Glutamatergic neuron (in vitro differentiated cells): ENCODE data around the gene NDUFS8. TPM values are rescaled to one million over a fixed set of nuclear protein-coding genes. Genes with fewer than 3 reads are reported as not detected.
"Not testable (repeated sequence)": the region's sequence is repeated elsewhere in the genome, so short reads cannot be mapped to it uniquely, and the experiment has no call there.

Experiments used
- DNase-seq: peaks from one replicate; pipeline ENCODE4 v3.0.0; 2022
- H3K27ac Mint-ChIP-seq: one replicate; pipeline ENCODE4 v1.8.0; 2020; ENCODE audit warnings: mild to moderate bottlenecking, mixed read lengths, inconsistent platforms; ENCODE audit not compliant: unreplicated experiment
- H3K27me3 Mint-ChIP-seq: one replicate; pipeline ENCODE4 v1.8.0; 2020; ENCODE audit warnings: mild to moderate bottlenecking, moderate library complexity, mixed read lengths, inconsistent platforms; ENCODE audit not compliant: unreplicated experiment
- H3K36me3 Mint-ChIP-seq: one replicate; pipeline ENCODE4 v1.8.0; 2020; ENCODE audit warnings: mild to moderate bottlenecking, mixed read lengths, inconsistent platforms; ENCODE audit not compliant: unreplicated experiment
- H3K4me1 Mint-ChIP-seq: one replicate; pipeline ENCODE4 v1.8.0; 2020; ENCODE audit warnings: mild to moderate bottlenecking, low read depth, mixed read lengths, inconsistent platforms; ENCODE audit not compliant: unreplicated experiment
- H3K4me3 Mint-ChIP-seq: one replicate; pipeline ENCODE4 v1.8.0; 2020; ENCODE audit warnings: mild to moderate bottlenecking, mixed read lengths, inconsistent platforms; ENCODE audit not compliant: unreplicated experiment
- H3K9me3 Mint-ChIP-seq: one replicate; pipeline ENCODE4 v1.8.0; 2020; ENCODE audit warnings: mild to moderate bottlenecking, moderate library complexity, mixed read lengths, inconsistent platforms; ENCODE audit not compliant: unreplicated experiment
- long read RNA-seq: library from polyadenylated mRNA; unstranded; transcript quantifications from one replicate; pipeline ENCODE4 v2.0.0, GENCODE V29; 2020; ENCODE audit not compliant: unreplicated experiment
- total RNA-seq: library from RNA; stranded (reverse); fragmentation: NEBNext Ultra II Directional; extraction: Animal tissue kit (Norgen Biotek cat#: 25700); gene quantifications from one replicate; pipeline ENCODE4 v1.2.1, GENCODE V29; 2021; ENCODE audit not compliant: unreplicated experiment
- TF ChIP-seq, protein P1 (sequence below): fragments of 200-600 bp; sonication (generic); IDR thresholded peaks from one replicate; pipeline ENCODE4 v1.5.0; 2021; ENCODE audit not compliant: partially characterized antibody, unreplicated experiment

NDUFS8 gene
- 136 TPM for total RNA-seq
- long read RNA-seq, transcript NDUFS8-201 (7 exons, 791 nt) = major isoform, 127 of 164 reads
- long read RNA-seq, partial matches to known transcripts = 14 of 164 reads
- long read RNA-seq, other reads (novel, unspliced or antisense) = 16 of 164 reads

DNA sequence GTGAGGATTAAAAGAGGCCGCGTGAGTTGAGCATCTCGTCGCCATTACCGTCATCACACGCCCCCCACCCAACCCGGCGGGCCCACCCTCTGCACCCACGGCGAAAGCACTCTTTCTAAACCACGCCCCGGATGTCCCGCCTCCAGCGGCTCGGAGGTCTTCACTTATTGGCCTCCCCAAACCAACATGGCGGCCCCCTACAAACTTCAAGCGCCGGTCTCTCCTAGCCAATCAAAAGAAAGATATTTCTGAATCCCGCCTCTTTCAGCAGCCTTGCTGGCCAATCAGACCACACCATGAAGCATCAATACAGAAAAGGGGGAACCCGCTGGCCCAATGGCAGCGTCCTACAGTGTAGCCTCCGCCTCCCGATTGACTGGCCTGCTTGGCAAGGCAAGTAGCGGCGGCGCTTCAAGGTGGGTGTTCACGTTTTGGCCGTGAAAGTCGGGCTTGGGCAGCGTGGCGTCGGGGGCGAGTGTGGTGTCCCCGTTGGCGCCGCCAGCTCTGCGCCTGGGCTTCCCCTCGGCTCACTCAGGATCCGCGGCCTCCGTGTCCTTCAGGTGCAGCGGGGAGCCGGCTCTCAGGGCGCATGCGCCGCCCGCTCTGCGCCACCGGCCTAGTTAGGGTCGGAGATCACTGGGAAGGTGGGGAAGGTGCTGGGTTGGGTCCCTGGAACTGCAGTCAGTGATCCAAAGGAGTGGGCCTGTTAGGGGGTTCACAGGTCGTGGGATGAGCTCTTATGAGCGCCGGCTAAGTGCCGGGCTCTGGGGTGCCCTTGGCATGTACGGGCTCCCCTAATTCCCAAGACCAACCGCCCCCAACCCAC lies at the start of gene NDUFS8:
NDUFS8 (plus strand) TSS at position 364 of the 826 bp plus-strand sequence. CDS start 1,471 bp downstream, outside the sequence.
- DNase-seq = peak; percentile 95
- Mint-ChIP-seq H3K27ac (peak within 1 kb of the TSS; percentile 77), H3K9me3 (peaks cover 7% of the 10 kb centered on the region), H3K4me3 (peak within 1 kb of the TSS; percentile 96), H3K4me1 (peaks cover 7% of the 10 kb centered on the region), H3K36me3 (no peaks in the 10 kb centered on the region), H3K27me3 (peaks cover 9% of the 10 kb centered on the region)
- TF ChIP-seq, protein P1, sequence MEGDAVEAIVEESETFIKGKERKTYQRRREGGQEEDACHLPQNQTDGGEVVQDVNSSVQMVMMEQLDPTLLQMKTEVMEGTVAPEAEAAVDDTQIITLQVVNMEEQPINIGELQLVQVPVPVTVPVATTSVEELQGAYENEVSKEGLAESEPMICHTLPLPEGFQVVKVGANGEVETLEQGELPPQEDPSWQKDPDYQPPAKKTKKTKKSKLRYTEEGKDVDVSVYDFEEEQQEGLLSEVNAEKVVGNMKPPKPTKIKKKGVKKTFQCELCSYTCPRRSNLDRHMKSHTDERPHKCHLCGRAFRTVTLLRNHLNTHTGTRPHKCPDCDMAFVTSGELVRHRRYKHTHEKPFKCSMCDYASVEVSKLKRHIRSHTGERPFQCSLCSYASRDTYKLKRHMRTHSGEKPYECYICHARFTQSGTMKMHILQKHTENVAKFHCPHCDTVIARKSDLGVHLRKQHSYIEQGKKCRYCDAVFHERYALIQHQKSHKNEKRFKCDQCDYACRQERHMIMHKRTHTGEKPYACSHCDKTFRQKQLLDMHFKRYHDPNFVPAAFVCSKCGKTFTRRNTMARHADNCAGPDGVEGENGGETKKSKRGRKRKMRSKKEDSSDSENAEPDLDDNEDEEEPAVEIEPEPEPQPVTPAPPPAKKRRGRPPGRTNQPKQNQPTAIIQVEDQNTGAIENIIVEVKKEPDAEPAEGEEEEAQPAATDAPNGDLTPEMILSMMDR = no peak

DNA sequence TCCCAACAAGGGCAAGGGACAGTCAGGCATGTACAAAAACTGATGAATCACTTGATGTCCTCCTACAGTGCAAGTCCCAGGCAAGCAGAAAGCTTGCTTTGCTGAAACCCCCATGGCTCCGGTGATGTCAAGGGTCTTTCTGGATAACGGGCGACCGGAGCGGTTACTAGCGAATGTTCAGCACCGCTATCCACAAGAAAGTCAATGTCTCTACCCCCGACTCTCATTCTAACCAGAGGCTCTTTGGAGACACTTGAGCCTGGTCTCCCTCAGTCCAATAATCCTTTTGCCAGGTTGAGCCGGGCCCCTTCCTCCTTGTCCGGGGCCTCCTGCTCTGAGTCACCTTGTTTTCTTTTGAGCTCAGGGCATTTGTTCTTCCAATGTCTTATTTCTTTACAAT lies 49.3 kb upstream of the NDUFS8 start:
- not testable (repeated sequence) for H3K27ac Mint-ChIP-seq, H3K4me1 Mint-ChIP-seq, H3K36me3 Mint-ChIP-seq, H3K9me3 Mint-ChIP-seq, DNase-seq, H3K4me3 Mint-ChIP-seq, H3K27me3 Mint-ChIP-seq

DNA sequence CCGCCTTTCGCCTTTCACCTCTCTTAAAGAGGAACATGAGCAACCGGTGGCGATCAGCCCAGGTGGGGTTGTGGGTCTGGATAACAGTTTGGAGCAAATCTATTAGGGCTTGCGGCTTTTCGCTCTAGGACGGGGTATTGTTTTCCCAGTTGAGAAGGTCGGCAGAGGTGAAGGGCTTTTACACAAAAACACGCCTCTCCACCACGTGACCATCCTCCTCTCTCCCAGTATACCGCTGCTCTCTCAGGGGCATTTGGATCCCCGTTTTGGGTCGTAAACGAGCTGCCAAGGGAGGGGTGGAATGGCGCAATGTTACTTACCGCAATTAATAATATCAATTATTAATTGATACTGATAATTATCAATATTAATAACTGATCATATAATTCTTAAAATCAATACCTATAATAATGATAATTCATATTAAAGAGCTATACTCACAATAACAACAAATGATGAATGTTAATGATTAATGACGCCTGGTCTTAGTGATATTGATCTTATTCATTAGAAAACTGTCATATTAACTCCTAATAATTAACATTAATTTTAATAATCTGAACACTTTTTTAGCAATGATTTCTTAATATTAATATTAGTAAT lies 48.1 kb upstream of the NDUFS8 start:
- not testable (repeated sequence) for H3K27ac Mint-ChIP-seq, H3K36me3 Mint-ChIP-seq, DNase-seq, H3K27me3 Mint-ChIP-seq, H3K4me3 Mint-ChIP-seq, H3K9me3 Mint-ChIP-seq, H3K4me1 Mint-ChIP-seq

DNA sequence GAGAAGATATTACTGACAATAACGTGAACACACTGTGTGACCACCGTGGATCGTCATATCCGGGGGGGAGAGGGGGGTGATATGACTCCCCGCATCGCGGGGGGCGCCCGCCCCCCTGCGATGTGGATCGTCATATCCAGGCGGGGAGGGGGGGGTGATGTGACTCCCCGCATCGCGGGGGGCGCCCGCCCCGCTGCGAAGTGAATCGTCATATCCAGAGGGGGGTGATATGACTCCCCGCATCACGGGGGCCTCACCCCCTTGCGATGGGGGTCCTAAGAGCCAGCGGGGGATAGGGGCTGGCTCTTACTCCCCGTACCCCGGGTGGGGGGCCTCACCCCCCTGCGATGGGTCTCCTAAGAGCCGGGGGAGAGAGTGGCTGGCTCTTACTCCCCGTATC lies 46.5 kb upstream of the NDUFS8 start:
- H3K4me3 Mint-ChIP-seq = no peak overlapping the region
- no peaks in the 10 kb centered on the region for H3K4me1 Mint-ChIP-seq
- H3K36me3 Mint-ChIP-seq = no peaks in the 10 kb centered on the region
- DNase-seq = no peak
- H3K9me3 Mint-ChIP-seq = peaks cover 2% of the 10 kb centered on the region
- H3K27ac Mint-ChIP-seq = no peak overlapping the region
- TF ChIP-seq, protein P1 = no peak
- H3K27me3 Mint-ChIP-seq = peaks cover 6% of the 10 kb centered on the region

DNA sequence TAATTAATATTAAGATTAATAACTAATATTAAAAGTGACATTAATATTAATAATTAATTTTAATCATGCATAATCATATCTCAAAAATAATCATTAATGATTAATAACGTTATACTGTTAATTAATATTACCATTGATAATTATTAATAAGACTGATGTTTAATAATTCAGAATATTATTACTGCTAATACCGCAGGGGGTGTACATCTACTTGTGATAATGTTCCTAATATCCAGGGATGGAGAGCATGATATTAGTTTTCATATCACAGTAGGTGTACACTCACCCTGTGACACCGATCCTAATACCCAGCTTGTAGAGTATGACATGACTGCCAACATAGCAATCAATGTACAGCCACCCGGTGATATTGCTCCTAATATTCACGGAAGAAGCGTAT lies 45.2 kb upstream of the NDUFS8 start:
- not testable (repeated sequence) for H3K27ac Mint-ChIP-seq, H3K9me3 Mint-ChIP-seq, H3K4me3 Mint-ChIP-seq, DNase-seq, H3K4me1 Mint-ChIP-seq, H3K27me3 Mint-ChIP-seq, H3K36me3 Mint-ChIP-seq

DNA sequence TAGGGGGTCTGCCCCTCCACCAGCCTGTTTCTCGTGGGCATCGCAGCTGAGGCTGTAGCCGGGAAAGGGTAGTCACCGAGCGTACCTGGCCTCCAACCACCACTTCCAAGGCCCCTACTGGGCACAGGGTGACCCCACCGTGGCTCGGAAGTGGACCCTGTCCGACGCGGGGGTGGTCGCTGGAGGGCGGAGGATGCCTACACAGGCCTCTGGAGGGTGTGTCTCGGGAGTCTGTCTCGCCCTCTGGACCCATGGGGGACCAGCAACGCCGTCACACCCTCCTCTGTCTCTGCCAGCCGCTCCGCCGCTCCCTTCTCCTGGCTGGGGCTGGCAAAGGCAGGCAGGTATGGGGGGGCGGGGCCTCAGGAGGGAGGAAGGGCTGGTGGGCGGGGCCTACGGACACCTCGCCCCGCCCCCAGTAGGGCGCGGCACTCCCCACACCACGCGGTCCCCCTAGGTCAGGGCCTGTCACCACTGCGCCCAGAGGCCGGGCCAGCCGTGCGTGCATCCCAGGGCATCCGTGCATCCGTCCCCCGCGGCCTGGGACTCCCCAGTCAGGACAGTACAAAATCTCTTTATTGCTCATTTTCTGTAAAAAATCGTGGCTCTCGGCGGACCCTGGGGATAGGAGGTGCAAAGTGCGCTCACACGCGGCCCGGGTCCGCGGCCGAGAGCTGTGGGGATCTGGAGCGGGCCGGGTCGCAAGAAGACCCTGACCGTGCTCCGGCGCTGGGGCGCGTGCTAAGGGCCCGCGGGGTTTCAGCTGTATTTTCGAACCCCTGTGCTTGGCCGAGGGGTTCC lies 39.7 kb upstream of the NDUFS8 start:
- not testable (repeated sequence) for H3K4me1 Mint-ChIP-seq, H3K36me3 Mint-ChIP-seq, H3K27ac Mint-ChIP-seq, DNase-seq, H3K9me3 Mint-ChIP-seq
- H3K4me3 Mint-ChIP-seq = peak overlapping the region; percentile 34
- peaks cover 14% of the 10 kb centered on the region for H3K27me3 Mint-ChIP-seq

DNA sequence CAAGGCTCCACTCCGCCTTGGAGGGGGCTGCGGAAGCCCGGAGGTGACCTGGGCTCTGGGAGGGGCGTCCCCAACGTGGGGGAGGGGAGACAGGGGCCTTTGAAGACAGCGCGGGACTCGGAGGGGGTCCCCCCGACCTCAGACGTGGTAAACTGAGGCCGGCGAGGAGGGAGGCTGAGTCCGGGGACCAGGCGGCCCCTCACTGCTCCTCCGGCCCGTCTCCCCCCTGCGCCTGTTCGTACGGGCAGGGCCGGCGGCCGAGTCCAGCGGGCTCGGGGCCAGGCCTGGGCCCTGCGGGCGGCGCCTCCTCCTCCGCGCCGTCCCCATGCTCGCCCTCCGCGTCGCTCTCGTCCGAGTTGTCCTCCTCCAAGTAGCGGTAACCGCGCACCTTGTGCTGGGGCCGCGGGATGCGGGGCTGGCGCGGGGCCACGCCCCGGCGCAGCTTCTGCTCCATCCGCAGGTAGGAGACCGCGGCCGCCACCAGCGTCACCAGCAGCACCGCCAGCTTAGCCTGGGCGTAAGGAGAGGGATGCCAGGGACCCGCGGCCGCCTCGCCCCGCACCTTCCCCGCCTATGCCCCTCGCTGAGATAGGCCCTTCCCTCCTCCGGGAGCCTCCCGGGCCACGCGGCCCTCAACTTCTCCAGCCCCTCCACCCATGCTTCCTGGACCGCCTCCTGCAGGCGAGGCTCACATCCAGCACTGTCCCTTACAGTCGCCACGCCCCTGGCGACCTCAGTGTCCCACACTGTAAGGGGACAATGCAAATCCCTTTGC lies 38.9 kb upstream of the NDUFS8 start:
- H3K36me3 Mint-ChIP-seq, H3K4me1 Mint-ChIP-seq, DNase-seq, H3K27ac Mint-ChIP-seq, H3K9me3 Mint-ChIP-seq: not testable (repeated sequence)
- H3K27me3 Mint-ChIP-seq = peaks cover 12% of the 10 kb centered on the region
- H3K4me3 Mint-ChIP-seq = peak overlapping the region; percentile 78
